GM12801 (cell line): Measurements from ENCODE around the gene ASB13.

ENCODE experiments used
- TF ChIP-seq, protein P1 (sequence below): IDR thresholded peaks from one replicate; pipeline ENCODE4 v1.5.1; 2011; ENCODE audit warnings: control low read depth; ENCODE audit not compliant: insufficient read length; ENCODE audit errors: extremely low read depth

Gene ASB13

DNA sequence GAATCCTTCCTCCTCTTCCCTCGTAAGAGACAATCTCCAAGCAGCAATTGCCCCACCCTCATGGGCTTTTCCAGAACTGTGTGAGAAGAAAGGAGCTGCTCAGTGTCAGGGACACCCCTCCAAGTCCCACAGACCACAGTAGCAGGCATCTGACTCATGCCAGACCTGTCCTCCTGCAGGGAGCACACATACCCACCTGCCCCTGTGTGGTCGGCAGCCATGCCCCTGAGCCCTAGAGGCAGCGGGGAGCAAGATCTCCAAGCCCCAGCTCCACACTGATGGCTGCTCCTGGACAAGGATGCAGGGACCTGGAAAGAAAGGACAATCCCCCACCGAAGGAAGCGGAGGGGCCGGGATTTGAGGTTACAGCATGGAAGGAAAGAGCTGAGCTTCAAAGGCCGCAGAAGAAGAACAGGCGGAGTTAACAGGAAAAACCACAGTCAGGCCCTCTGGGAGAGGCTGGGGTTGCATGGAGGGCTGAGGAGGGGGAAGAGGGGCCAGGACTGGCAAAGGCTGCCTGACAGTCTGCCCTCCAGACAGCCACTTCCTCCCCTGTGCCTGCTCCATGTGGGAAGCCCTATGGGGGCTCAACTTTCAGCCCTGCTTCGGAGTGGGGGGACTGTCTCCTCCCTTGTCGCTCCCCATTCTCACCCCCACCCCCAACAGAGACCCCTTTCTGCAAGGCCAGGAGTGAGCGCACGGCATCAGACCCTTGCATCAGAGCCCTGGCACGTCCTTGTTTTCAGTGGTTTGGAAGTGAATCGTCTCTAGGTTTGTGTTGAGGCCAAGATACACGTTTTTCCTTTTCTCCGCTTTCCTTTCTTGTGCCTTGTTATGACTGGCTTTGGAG, 46.8 kb downstream of the ASB13 start:
- TF ChIP-seq, protein P1, sequence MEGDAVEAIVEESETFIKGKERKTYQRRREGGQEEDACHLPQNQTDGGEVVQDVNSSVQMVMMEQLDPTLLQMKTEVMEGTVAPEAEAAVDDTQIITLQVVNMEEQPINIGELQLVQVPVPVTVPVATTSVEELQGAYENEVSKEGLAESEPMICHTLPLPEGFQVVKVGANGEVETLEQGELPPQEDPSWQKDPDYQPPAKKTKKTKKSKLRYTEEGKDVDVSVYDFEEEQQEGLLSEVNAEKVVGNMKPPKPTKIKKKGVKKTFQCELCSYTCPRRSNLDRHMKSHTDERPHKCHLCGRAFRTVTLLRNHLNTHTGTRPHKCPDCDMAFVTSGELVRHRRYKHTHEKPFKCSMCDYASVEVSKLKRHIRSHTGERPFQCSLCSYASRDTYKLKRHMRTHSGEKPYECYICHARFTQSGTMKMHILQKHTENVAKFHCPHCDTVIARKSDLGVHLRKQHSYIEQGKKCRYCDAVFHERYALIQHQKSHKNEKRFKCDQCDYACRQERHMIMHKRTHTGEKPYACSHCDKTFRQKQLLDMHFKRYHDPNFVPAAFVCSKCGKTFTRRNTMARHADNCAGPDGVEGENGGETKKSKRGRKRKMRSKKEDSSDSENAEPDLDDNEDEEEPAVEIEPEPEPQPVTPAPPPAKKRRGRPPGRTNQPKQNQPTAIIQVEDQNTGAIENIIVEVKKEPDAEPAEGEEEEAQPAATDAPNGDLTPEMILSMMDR = no peak

DNA sequence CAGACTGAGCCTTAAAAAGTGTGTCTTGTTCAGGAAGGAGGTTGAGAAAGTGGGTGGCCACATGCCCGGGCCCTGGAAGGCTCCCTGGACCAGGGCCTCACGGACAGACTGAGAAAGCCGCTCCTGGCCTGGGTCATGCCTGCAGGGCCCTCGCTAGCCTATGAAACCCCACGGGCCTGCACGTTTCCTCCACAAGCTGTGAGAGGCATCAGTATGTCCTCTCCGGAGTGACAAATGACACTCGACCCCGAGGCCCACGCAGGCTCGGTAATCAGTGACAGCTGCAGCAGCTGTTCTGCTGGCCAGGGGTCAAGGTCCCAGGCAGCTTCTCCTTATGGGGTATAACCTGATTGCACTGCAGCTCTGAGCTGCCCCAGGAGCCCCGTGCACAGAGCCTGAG, 47.6 kb downstream of the ASB13 start:
- TF ChIP-seq, protein P1 = no peak

DNA sequence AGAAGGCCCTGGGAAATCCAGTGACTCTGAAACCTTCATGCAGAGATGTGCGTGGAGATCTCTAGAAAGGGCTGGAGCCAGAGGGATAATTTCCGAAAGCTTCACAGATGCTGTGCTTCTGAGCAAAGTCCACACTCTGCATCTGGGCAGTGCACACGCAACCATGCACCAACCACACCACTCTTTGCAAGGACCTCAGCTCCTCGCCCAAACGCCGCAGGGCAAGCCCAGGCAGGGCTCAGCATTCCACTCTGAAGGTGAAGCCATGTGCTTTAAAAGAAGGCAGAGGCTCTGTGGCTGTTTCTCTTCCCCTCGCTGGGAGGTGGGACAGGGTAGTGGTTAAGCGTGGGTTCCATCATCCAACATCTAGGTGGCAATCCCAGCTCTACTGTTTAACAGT, 48.4 kb downstream of the ASB13 start:
- TF ChIP-seq, protein P1 = no peak

DNA sequence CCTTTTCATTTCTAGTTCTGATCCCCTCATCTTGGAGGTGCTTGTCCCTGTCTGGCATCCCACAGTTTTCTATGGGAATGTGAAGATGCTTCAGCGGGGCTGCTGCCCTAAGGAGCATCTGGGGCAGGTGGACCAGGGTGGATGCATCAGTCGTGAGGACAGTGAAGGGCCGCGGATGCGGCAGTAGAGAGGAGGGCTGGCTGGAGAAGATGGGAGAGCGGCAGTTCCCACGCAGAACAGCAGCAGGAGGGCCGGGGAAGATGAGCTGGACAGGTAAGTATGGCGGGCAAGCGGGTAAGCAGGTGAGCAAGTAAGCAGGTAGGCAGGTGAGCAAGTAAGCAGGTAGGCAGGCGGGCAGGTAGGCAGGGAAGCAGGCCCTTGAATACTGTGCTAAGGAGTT, 48.9 kb downstream of the ASB13 start:
- TF ChIP-seq, protein P1 = no peak

DNA sequence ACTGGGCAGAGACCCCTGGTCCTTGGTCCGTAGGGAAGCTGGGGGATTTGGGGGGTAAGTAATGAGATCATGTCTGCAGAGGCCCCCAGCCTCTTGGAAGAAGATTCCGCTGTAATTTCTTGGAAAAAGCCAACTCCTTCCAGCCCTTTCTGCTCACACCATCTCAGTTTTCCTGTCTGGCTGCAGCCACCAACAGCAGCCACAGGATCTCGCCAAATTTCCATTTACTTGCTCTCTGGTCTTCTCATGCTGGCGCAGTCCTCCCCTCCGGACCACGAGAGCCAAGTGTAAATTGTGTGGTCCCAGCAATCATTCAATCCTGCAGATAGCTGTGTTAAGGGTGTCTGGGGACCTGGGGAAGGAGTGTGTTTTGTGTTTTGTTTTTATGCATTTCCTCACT, 49.6 kb downstream of the ASB13 start:
- TF ChIP-seq, protein P1 = no peak

DNA sequence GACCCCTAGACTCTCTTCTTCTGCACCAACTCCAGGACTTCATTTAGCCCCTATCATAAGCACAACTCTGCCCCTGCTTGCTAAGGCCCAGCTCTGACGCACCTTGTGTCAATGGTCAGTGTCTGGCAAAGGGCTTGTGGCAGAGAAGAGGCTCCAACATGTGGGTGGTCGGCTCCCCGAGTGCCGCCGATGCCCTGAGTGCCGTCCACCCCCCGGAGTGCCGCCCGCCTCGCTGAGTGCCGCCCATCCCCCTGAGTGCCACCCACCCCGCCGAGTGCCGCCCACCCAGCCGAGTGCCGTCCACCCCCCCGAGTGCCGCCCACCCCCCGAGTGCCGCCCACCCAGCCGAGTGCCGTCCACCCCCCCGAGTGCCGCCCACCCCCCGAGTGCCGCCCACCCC, 50.3 kb downstream of the ASB13 start:
- TF ChIP-seq, protein P1 = no peak

DNA sequence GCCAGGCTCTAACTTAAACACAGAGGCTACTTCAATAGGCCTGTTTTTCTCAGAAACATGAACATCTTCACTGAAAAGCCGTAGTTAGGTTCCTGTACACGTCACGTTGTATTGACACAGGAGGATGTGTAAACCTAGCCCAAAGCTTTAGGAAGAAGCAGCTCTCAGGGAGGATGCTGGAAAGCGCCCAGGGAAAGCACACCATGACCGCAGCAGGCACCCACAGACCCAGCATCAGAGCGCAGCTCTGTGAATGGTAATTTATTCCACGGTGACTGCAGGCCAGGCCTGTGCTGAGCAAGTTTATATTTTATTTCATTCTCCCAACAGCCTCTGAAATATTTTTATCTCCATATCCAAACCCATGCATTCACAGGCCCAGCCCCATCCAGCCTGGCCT, 51.1 kb downstream of the ASB13 start:
- TF ChIP-seq, protein P1 = no peak
